Testis (tissue), 2 donors: Measurements from ENCODE around the gene MVB12A.

ENCODE experiments used
- POLR2A ChIP-seq: fragments of 450-650 bp; IDR thresholded peaks from one replicate; pipeline ENCODE4 v1.6.1; 2017; ENCODE audit warnings: antibody characterized with exemption, mild to moderate bottlenecking, moderate library complexity
- TF ChIP-seq, protein P1 (sequence below), 3 experiments: fragments of 450-650 bp in 2 of 3; fragments of 200-600 bp in 1 of 3; sonication (generic) in 1 of 3; IDR thresholded peaks; one replicate each; pipeline ENCODE4 v1.5.1; 2016 to 2019; ENCODE audit warnings: antibody characterized with exemption in 3 of 3, mild to moderate bottlenecking in 2 of 3, moderate library complexity in 1 of 3

DNA sequence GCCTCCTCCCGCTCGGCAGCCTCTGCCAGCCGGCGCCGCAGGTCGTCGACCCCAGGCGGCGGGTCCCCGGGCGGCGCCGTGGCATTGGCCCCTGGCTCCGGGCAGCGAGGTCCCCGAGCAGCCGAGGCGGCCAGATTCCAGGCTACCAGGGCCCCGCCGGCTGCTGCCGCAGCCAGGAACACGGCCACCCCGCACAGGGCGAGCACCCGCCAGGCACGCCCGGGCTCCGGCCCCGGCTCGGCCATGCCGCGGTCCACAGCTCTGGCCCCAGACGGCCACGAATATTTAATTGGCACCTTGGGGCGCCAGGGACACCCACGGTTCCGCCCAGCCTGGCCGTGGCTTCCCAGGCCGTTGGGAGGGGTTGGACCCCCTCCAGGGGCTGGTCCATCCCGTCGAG lies 25.9 kb upstream of the MVB12A start, which contains the start of gene CCDC194:
- TF ChIP-seq, protein P1, sequence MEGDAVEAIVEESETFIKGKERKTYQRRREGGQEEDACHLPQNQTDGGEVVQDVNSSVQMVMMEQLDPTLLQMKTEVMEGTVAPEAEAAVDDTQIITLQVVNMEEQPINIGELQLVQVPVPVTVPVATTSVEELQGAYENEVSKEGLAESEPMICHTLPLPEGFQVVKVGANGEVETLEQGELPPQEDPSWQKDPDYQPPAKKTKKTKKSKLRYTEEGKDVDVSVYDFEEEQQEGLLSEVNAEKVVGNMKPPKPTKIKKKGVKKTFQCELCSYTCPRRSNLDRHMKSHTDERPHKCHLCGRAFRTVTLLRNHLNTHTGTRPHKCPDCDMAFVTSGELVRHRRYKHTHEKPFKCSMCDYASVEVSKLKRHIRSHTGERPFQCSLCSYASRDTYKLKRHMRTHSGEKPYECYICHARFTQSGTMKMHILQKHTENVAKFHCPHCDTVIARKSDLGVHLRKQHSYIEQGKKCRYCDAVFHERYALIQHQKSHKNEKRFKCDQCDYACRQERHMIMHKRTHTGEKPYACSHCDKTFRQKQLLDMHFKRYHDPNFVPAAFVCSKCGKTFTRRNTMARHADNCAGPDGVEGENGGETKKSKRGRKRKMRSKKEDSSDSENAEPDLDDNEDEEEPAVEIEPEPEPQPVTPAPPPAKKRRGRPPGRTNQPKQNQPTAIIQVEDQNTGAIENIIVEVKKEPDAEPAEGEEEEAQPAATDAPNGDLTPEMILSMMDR (IDR thresholded peaks at IDR 0.05): no peak
- TF ChIP-seq POLR2A: no peak
